Skeletal muscle tissue (tissue), 4 donors: ENCODE measurements around the gene ANO7. TPM values are rescaled to one million over a fixed set of nuclear protein-coding genes. Genes with fewer than 3 reads are reported as not detected.

ENCODE experiments used
- H3K27ac ChIP-seq: one replicate; pipeline ENCODE4 v1.7.0; 2013; ENCODE audit warnings: mild to moderate bottlenecking, low read depth, low read length, inconsistent platforms
- H3K27me3 ChIP-seq, 3 donors: one replicate each; pipeline ENCODE4 v1.7.0; 2013; ENCODE audit warnings: low read length in 3 of 3; ENCODE audit not compliant: control insufficient read depth in 3 of 3, insufficient read depth in 3 of 3
- H3K36me3 ChIP-seq, 3 donors: one replicate each; pipeline ENCODE4 v1.7.0; 2013; ENCODE audit warnings: low read length in 3 of 3; ENCODE audit not compliant: control insufficient read depth in 3 of 3, insufficient read depth in 3 of 3
- H3K4me1 ChIP-seq, 3 donors: one replicate each; pipeline ENCODE4 v1.7.0; 2013; ENCODE audit warnings: low read length in 3 of 3, mild to moderate bottlenecking in 3 of 3; ENCODE audit not compliant: control insufficient read depth in 3 of 3, insufficient read depth in 3 of 3
- H3K4me3 ChIP-seq, 3 donors: one replicate each; pipeline ENCODE4 v1.7.0; 2013; ENCODE audit warnings: low read length in 3 of 3
- H3K9ac ChIP-seq, 3 donors: one replicate each; pipeline ENCODE4 v1.7.0; 2013; ENCODE audit warnings: low read length in 3 of 3, mild to moderate bottlenecking in 3 of 3, moderate library complexity in 2 of 3, low read depth in 1 of 3
- H3K9me3 ChIP-seq, 3 donors: one replicate each; pipeline ENCODE4 v1.7.0; 2013; ENCODE audit warnings: low read length in 3 of 3; ENCODE audit not compliant: control insufficient read depth in 3 of 3
- total RNA-seq: library from RNA; depleted of rRNA; stranded (reverse); fragments of >200 nt; gene quantifications from one replicate; pipeline ENCODE4 v1.2.3, GENCODE V29; 2014
- donor health status: Osteomylitis.

The ANO7 gene
- total RNA-seq, 1 donor from 2014 or later = not detected

GRCh38 chr2:241215421-241215820, 26.9 kb downstream of the ANO7 start:
- Histone ChIP-seq H3K9ac (no peak overlapping the region), H3K4me1 (peaks cover 7 to 10% (median 7%) of the 10 kb centered on the region in 3 donors), H3K27me3 (peaks cover 0 to 5% (median 4%) of the 10 kb centered on the region in 3 donors), H3K36me3 (no peaks in the 10 kb centered on the region), H3K27ac (no peak overlapping the region), H3K4me3 (no peak overlapping the region), H3K9me3 (no peaks in the 10 kb centered on the region)

DNA sequence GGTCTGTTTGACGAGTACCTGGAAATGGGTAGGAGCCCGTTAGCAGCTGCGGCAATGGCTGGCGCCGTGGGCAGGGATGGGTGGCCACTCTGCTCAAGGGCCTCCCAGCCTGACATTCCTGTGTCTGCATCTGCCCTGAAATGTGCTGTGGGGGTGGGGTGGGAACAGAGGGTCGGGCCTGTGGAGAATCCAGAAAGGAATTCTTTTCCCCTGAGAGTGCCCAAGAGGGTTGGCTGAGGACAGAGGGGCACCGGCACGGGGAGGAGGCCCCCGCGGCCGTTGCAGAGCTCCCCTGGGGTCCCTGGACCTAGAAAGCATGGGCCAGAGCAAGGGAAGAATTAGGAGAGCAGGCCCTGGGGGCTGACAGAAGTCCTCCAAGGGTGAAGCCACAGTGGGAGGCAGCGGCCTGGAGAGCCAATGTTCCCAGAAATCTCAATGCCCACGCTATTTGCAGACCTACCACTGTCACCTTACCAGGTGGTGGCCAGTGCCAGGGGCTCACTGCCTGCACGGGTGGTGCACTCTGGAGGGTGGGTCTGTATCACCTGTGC, 27.8 kb downstream of the ANO7 start:
- H3K27ac ChIP-seq = no peak overlapping the region
- H3K27me3 ChIP-seq = peaks cover 0 to 5% (median 4%) of the 10 kb centered on the region in 3 donors
- H3K36me3 ChIP-seq = no peaks in the 10 kb centered on the region
- H3K9me3 ChIP-seq = no peaks in the 10 kb centered on the region
- H3K4me1 ChIP-seq = peaks cover 7 to 10% (median 7%) of the 10 kb centered on the region in 3 donors
- no peak overlapping the region for H3K9ac ChIP-seq
- no peak overlapping the region for H3K4me3 ChIP-seq

GRCh38 chr2:241217320-241218031, 29.0 kb downstream of the ANO7 start:
- peak overlapping the region; percentile 48 to 75 (median 68) for H3K4me3 ChIP-seq
- H3K27ac ChIP-seq = peak overlapping the region; percentile 74
- H3K27me3 ChIP-seq = peaks cover 0 to 5% (median 4%) of the 10 kb centered on the region in 3 donors
- no peaks in the 10 kb centered on the region for H3K9me3 ChIP-seq
- H3K4me1 ChIP-seq = peaks cover 7 to 10% (median 7%) of the 10 kb centered on the region in 3 donors
- H3K36me3 ChIP-seq = no peaks in the 10 kb centered on the region
- H3K9ac ChIP-seq = peak overlapping the region in 2 of 3 donors; percentile 56 to 70

DNA sequence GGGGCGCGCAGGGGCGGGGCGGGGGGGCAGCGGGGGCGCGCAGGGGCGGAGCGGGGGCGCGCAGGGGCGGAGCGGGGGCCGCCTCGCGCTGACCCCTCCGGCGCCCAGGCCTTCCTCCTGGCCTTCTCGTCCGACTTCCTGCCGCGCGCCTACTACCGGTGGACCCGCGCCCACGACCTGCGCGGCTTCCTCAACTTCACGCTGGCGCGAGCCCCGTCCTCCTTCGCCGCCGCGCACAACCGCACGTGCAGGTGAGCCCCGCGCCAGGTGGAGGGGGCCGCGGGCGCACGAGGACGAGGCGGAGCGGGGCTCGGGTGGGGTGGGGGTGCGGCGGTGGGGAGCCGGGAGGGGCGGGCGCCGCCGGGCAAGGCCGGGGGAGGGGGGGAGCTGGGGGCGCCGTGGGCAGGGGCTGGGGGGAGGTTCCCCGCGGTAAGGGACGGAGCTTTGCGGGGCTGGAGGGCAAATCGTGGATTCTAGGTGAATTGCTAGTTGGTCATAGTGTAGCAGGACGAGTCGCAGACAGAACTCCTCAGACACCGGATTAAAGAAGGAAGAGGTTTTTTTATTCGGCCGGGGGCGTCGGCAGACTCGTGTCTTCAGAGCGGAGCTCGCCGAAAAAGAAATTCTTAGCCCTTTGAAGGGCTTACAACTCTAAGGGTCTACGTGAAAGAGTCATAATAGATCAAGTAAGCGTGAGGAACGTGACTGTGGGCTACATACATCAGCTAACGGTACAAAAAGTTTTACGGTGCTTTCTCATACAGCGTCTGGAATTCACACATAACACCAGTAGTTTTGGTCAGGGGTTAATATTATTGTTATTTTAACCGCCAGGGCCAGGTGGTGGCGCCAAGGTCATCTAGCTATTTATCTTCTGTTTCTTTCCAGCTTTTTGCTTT, 29.9 kb downstream of the ANO7 start:
- Histone ChIP-seq H3K4me3 (peak overlapping the region; percentile 60 to 67 (median 67)), H3K9ac (peak overlapping the region in 2 of 3 donors; percentile 34 to 71), H3K27ac (no peak overlapping the region), H3K9me3 (no peaks in the 10 kb centered on the region), H3K36me3 (no peaks in the 10 kb centered on the region), H3K4me1 (peaks cover 7 to 10% (median 7%) of the 10 kb centered on the region in 3 donors), H3K27me3 (peaks cover 0 to 5% (median 4%) of the 10 kb centered on the region in 3 donors)

- peaks cover 0 to 4% (median 4%) of the 10 kb centered on the region in 3 donors for H3K27me3 ChIP-seq
- peak overlapping the region in 2 of 3 donors; percentile 67 for H3K4me3 ChIP-seq
- H3K9ac ChIP-seq = peak overlapping the region in 2 of 3 donors; percentile 34 to 71
- no peaks in the 10 kb centered on the region for H3K36me3 ChIP-seq
- H3K27ac ChIP-seq = no peak overlapping the region
- no peaks in the 10 kb centered on the region for H3K9me3 ChIP-seq
- H3K4me1 ChIP-seq = peaks cover 7 to 12% (median 9%) of the 10 kb centered on the region in 3 donors
These were observed 30.5 kb downstream of the ANO7 start for GRCh38 chr2:241219030-241219382.

DNA sequence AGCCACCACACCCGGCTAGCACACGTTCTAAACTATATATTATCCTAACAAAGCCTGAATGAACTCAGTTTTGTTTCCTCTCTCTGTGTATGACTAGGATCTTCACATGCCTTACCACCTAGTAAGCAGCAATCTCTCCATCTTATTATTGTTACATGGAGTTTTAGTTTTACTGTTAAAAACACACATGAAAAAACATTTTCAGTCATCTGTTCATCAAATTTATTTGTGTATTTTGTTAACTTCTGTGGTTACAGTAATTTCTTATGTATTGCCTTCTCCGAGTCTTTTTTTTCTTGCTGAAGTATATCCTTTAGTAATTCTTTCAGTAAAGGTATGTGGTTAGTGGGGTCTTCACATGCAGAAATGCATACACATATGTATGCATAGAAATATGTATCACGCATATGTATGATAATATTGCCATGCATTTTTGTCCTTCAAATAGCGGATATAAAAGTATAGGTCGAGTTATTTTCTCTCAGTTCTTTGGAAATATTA, 31.4 kb downstream of the ANO7 start:
- no peaks in the 10 kb centered on the region for H3K9me3 ChIP-seq
- peaks cover 11 to 14% (median 13%) of the 10 kb centered on the region in 3 donors for H3K4me1 ChIP-seq
- H3K27me3 ChIP-seq = no peaks in the 10 kb centered on the region
- H3K9ac ChIP-seq = no peak overlapping the region
- H3K36me3 ChIP-seq = no peaks in the 10 kb centered on the region
- no peak overlapping the region for H3K27ac ChIP-seq
- no peak overlapping the region for H3K4me3 ChIP-seq

DNA sequence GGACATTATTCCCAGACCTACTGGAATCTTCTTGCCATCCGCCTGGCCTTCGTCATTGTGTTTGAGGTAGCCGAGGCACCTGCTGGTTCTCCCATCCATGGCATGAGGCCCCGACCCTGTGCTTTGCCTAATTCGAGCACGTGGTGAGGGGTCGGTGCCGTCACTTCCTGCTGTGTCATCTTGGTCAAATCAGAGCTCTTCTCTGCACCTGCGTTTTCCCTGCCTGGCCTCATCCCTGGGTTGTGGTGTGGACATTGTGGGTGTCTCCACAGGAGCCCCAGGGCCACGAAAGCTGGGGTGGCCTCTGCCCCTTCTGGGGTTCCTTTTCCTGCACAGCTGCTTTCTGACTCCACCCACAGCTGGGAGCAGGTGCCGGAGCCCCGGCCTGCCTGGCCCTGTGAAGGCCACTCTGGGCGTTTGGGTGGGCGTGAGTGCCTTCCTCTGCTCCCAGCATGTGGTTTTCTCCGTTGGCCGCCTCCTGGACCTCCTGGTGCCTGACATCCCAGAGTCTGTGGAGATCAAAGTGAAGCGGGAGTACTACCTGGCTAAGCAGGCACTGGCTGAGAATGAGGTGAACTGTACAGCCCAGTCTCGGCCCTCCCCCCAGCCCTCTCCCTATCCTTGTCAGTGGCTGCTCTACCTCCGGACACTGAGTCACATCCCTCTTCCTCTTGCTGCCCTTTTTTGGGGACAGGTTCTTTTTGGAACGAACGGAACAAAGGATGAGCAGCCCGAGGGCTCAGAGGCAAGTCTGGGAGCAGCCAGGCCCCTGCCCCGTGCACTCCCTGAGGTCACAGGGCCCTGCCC, 34.9 kb downstream of the ANO7 start:
- Histone ChIP-seq H3K4me3 (no peak overlapping the region), H3K9me3 (no peaks in the 10 kb centered on the region), H3K9ac (no peak overlapping the region), H3K36me3 (peaks cover 23 to 27% (median 26%) of the 10 kb centered on the region in 3 donors), H3K4me1 (peaks cover 6 to 11% (median 9%) of the 10 kb centered on the region in 3 donors), H3K27ac (no peak overlapping the region), H3K27me3 (no peaks in the 10 kb centered on the region)

- Histone ChIP-seq H3K36me3 (peaks cover 31 to 35% (median 35%) of the 10 kb centered on the region in 3 donors), H3K27ac (no peak overlapping the region), H3K4me3 (no peak overlapping the region), H3K9me3 (no peaks in the 10 kb centered on the region), H3K4me1 (peaks cover 4 to 6% (median 4%) of the 10 kb centered on the region in 3 donors), H3K27me3 (no peaks in the 10 kb centered on the region), H3K9ac (peak overlapping the region in 1 of 3 donors; percentile 14)
These were observed 35.8 kb downstream of the ANO7 start for GRCh38 chr2:241224018-241224850.
